Heart left ventricle (tissue), 16 donors: ENCODE data around the gene FAM120AOS. TPM values are rescaled to one million over a fixed set of nuclear protein-coding genes. Genes with fewer than 3 reads are reported as not detected.

Source experiments
- ATAC-seq, 4 donors: fragments of 200-7000 bp; cut with Tn5 transposase; one replicate each; pipeline ENCODE4 v1.9.1; 2020 to 2022; ENCODE audit warnings: moderate library complexity in 4 of 4, mild to moderate bottlenecking in 3 of 4, moderate number of reproducible peaks in 1 of 4
- DNase-seq, 5 donors: peaks; one replicate each; pipeline ENCODE4 v3.0.0-alpha.2; 2020
- H3K27ac ChIP-seq, 12 donors: fragments of 200-600 bp; sonication (generic) in 4 of 12; one replicate each; pipeline versions ENCODE4 v1.5.0 to v1.8.0; 2016 to 2022; ENCODE audit warnings: mild to moderate bottlenecking in 2 of 12
- H3K27me3 ChIP-seq, 9 donors: fragments of 200-600 bp; sonication (generic) in 2 of 9; one replicate each; pipeline versions ENCODE4 v1.5.1 to v1.8.0; 2016 to 2022; ENCODE audit warnings: mild to moderate bottlenecking in 3 of 9
- H3K36me3 ChIP-seq, 9 donors: fragments of 200-600 bp; sonication (generic) in 2 of 9; one replicate each; pipeline versions ENCODE4 v1.5.0 to v1.8.0; 2018 to 2022; ENCODE audit warnings: mild to moderate bottlenecking in 2 of 9
- H3K4me1 ChIP-seq, 12 donors: fragments of 200-600 bp; sonication (generic) in 4 of 12; one replicate each; pipeline versions ENCODE4 v1.5.0 to v1.8.0; 2016 to 2022; ENCODE audit warnings: mild to moderate bottlenecking in 3 of 12
- H3K4me3 ChIP-seq, 12 donors: fragments of 200-600 bp; sonication (generic) in 4 of 12; one replicate each; pipeline versions ENCODE4 v1.5.0 to v1.8.0; 2017 to 2022; ENCODE audit warnings: mild to moderate bottlenecking in 9 of 12, moderate library complexity in 4 of 12
- H3K9me3 ChIP-seq, 12 donors: fragments of 200-600 bp; sonication (generic) in 4 of 12; one replicate each; pipeline versions ENCODE4 v1.5.0 to v1.8.0; 2016 to 2022; ENCODE audit warnings: mild to moderate bottlenecking in 1 of 12
- CTCF ChIP-seq, 12 donors: fragments of 200-600 bp; sonication (generic) in 4 of 12; IDR thresholded peaks; one replicate each; pipeline versions ENCODE4 v1.5.0 to v1.8.0; 2018 to 2022; ENCODE audit warnings: antibody characterized with exemption in 12 of 12, mild to moderate bottlenecking in 5 of 12
- POLR2A ChIP-seq, 2 donors: fragments of 450-650 bp; IDR thresholded peaks; one replicate each; pipeline ENCODE4 v1.6.1; 2017; ENCODE audit warnings: antibody characterized with exemption in 2 of 2, mild to moderate bottlenecking in 2 of 2, moderate library complexity in 2 of 2
- WGBS, 4 donors: extraction: QIAGEN DNeasy Blood & Tissue Kit in 2 of 4; methylation state at CpG; one replicate each; pipeline versions ENCODE4 v1.1.5 to v1.1.7; 2013 to 2018; 5-methylcytosine and 5-hydroxymethylcytosine counted together
- intact Hi-C, 10 donors: fragments of 100-400 bp; cut with DNase I; formaldehyde crosslinking; loops; one replicate each; pipeline versions ENCODE4 v1.11.1 to v1.14.2; 2022
- polyA plus RNA-seq, 2 donors: library from polyadenylated mRNA; stranded (reverse); fragments of 200-250 nt; gene quantifications; one replicate each; pipeline ENCODE4 v1.2.3, GENCODE V29; 2013
- total RNA-seq, 9 donors: library from RNA; depleted of rRNA in 2 of 9; stranded (reverse); fragments of >200 nt in 2 of 9; fragmentation: NEBNext Ultra II Directional in 3 of 9; extraction: Animal tissue kit (Norgen Biotek cat#: 25700) in 3 of 9; gene quantifications; one replicate each; pipeline versions ENCODE4 v1.1.0 to v1.2.4, GENCODE V29; 2016 to 2023
- donor health status: ischemic (EF 13 %, LVEDD 7.1; RV severe dilation, severe dysfunction).
- donor health status: healthy with polysubstance abuse.
- donor health status: DM: no; HTN: yes; CAD: no.
- donor health status: DM: no; HTN: no; CAD: no.
- donor health status: ischemic (EF 25% LVEDD 6.9; RV normal size, moderate dysfunction).
- donor health status: ischemic (EF 25% LVEDD 5.7; RV mildly dilated, moderate dysfunction).
- donor health status: healthy.
- donor health status: DM: yes; HTN: yes; CAD: no.
- donor health status: ischemic (EF 35%, LVEDD 5.7; RV mildly dilated, moderate dysfunction).
- donor health status: nonischemic (EF 11% LVEDD 7.7; RV severe dilation, severe dysfunction).
- donor health status: DM: yes; HTN: yes; CAD: no.
- donor health status: PGD.
- donor health status: ischemic (EF 29% LVEDD 5.4; RV normal size, mild dysfunction).
- donor health status: nonischemic (EF 23%, LVEDD 6.1; RV moderate dilation, normal function).

FAM120AOS gene
- total and polyA plus RNA-seq, 11 donors, result 22.2 to 38.8 (median 33.2) TPM

- no peak for DNase-seq
- H3K27ac ChIP-seq, result no peak overlapping the region
- no peaks in the 10 kb centered on the region for H3K36me3 ChIP-seq
- TF ChIP-seq POLR2A (IDR thresholded peaks at IDR 0.05), result no peak
- TF ChIP-seq CTCF (IDR thresholded peaks at IDR 0.05), result no peak
- WGBS, 4 donors, result 88 to 98% (median 94%) methylated on average over 5 of the region's 5 CpGs
- H3K4me3 ChIP-seq, result no peak overlapping the region
- intact Hi-C loops, result no loop called here
- peaks cover 0 to 6% (median 0%) of the 10 kb centered on the region in 9 donors for H3K27me3 ChIP-seq
- H3K4me1 ChIP-seq, result no peaks in the 10 kb centered on the region
- no peak for ATAC-seq
- H3K9me3 ChIP-seq, result no peaks in the 10 kb centered on the region
Observed at GRCh38 chr9:93406371-93406770, 47.0 kb downstream of the FAM120AOS start.

- H3K27ac ChIP-seq, result no peak overlapping the region
- WGBS, 4 donors, result 87 to 94% (median 90%) methylated on average over 9 of the region's 9 CpGs
- H3K4me3 ChIP-seq, result no peak overlapping the region
- intact Hi-C loops, result loop anchor here in 1 of 10 donors (10.0 kb wide), 1 partner anchor 726 kb away; no protein-coding TSS in a partner anchor
- no peak for DNase-seq
- no peaks in the 10 kb centered on the region for H3K36me3 ChIP-seq
- H3K4me1 ChIP-seq, result no peaks in the 10 kb centered on the region
- peaks cover 0 to 6% (median 0%) of the 10 kb centered on the region in 12 donors for H3K9me3 ChIP-seq
- no peak for TF ChIP-seq POLR2A (IDR thresholded peaks at IDR 0.05)
- no peak for TF ChIP-seq CTCF (IDR thresholded peaks at IDR 0.05)
- ATAC-seq, result no peak
- H3K27me3 ChIP-seq, result no peaks in the 10 kb centered on the region
Observed at GRCh38 chr9:93398471-93398870, 54.9 kb downstream of the FAM120AOS start.

- Histone ChIP-seq H3K27me3 (no peaks in the 10 kb centered on the region), H3K4me3 (no peak overlapping the region), H3K9me3 (peaks cover 0 to 6% (median 0%) of the 10 kb centered on the region in 12 donors), H3K27ac (no peak overlapping the region), H3K4me1 (no peaks in the 10 kb centered on the region), H3K36me3 (no peaks in the 10 kb centered on the region)
- peak in 1 of 4 donors; percentile 38 for ATAC-seq
- DNase-seq, result no peak
- WGBS, 4 donors, result 64 to 71% (median 67%) methylated on average over 10 of the region's 10 CpGs
- TF ChIP-seq POLR2A (IDR thresholded peaks at IDR 0.05), result no peak
- intact Hi-C loops, result loop anchor here in 1 of 10 donors (10.0 kb wide), 1 partner anchor 727 kb away; no protein-coding TSS in a partner anchor
Observed at GRCh38 chr9:93397661-93398373, 55.6 kb downstream of the FAM120AOS start.

Other genes starting within 250 kb of the FAM120AOS start
- gene FAM120A, start 1.9 kb downstream of the FAM120AOS start, total RNA-seq, result 100 to 1,000 TPM in 7 of 9 donors, 10 to 100 TPM in 2; 88.6 to 123 (median 113) TPM
- 100 to 1,000 TPM in 1 of 2 donors, 10 to 100 TPM in 1; 37.9 to 118 TPM for gene FAM120A, start 1.9 kb downstream of the FAM120AOS start, polyA plus RNA-seq
- 10 to 100 TPM; 19.5 to 37.2 (median 22.4) TPM for gene PHF2, start 123.0 kb upstream of the FAM120AOS start, total RNA-seq
- 10 to 100 TPM; 18.8 to 20.4 TPM for gene PHF2, start 123.0 kb upstream of the FAM120AOS start, polyA plus RNA-seq